Right forelimb (tissue), 1 donor: Measurements from ENCODE around the gene GPC3.
"Not testable (repeated sequence)": the region's sequence is repeated elsewhere in the genome, so short reads cannot be mapped to it uniquely, and the experiment has no call there.

Experiments
- DNase-seq: peaks from one replicate; pipeline ENCODE4 v3.0.0-alpha.2; 2018

The GPC3 gene

DNA sequence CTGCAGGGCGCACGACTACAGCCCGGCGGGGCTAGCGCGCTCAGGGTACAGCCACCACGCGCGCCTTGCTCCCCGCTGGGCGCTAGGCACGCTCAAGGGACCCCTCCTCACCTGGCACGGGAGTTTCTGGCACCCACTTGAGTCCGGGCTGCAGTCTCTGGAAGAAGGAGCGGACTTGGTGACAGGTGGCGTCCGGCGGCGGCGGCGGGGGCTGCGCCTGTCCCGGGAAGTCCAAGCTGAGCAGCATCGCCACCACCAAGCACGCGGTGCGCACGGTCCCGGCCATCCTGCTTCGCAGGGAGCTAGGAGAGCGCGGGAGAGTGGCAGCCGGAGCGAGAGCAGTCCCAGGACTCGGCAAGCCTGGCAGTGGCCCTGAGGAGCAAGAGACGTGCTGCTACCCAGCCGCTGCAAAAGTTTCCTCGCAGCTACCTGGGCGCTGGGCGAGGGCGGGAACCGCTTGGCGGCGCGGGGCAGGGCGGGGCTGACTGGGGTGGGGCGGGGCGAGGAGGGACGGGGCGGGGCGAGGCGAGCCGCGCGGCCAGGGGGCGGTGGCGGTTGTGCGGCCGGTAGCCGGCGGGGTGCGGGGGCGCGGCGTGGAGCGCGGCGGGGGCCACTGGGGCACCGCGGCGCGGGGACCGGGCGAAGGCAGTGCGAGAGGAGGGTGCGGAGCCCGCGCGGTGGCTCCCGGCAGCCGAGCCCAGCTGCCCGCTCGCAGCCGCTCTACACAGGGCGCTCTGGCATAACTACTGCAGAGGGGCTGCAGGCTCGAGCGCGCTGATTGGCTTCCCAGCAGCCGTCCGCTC lies at the start of gene GPC3:
Gene GPC3 (minus strand): TSS at position 431 of the 803 bp plus-strand sequence.
- peak; percentile 77 for DNase-seq

DNA sequence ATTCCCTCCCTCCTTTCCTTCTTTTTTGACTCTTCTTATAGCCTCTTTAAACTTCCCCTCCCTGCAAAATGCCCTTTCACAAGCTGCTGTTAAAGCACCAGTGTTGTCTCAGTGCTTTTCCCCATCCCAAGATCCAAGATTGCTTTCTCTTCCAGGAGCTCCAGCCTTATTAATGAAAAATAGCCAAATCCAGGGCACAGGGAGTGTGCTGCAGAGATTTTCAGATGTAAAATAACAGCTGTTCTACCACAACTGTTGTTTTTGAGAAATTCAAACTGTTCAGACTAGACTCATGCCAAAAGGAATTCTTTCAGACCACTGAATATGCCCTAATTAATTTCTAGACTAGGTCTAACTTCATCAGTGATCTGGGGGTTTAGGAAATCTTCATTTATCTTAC lies 47.0 kb upstream of the GPC3 start:
- no peak for DNase-seq

DNA sequence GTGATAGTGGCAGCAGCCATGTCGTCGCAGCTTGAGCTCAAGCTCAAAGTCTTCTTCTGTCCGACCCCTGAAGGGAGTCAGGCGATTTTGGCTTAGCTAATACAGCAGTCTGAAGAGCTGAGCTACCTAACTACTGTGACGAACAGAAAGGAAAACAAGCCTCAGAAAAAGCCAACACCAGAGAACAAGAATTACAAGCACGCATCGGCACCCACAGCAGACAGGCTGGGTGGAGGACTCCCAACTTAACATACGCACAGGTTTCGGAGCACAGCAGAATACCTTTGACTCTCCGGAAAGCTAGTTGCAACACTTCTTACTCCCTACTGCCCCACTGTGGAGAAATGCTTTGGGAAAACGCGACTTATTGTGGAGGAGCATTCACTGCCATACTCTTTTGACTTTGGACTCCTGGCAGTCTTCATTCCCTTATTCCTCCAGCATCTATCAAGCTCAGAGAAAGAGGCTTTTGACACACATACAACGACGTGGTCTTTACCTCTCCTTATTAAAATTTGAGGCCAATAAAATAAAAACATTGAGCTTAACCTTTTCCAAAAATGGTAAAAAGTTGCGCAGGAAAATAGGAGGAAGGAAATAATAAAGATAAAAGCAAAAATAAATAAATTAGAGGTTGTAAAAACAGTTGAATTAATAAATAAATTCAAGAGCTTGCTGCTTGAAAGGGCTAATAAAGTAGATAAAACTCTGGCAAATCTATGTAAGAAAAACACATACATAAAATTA lies 41.3 kb upstream of the GPC3 start:
- peak; percentile 62 for DNase-seq

DNA sequence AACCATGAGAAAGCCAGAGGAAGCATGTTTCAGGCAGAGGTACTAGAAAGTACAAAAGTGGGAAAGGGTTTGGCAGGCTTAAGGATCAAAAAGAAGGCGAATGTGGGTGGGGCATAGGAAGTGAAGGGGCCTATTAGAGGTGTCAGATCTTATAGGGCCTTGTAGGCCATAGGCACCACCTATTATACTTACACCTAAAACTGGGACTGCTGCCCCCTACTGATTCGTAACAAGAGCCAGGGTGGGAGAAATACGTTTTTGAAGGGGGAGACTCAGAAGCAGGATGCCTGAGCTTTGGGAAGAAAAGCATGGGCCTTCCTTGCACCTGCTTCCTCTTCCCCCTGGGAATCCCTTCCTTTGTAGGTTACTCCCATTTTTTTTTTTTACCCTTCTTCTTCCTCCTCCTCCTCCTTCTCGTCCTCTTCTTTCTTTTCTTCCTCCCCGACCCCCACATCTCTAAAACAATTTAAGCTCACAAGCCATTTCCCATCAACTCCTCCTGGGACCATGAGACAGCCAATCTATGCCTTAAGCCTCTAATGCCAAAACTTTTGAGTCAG lies 40.7 kb upstream of the GPC3 start:
- no peak for DNase-seq

DNA sequence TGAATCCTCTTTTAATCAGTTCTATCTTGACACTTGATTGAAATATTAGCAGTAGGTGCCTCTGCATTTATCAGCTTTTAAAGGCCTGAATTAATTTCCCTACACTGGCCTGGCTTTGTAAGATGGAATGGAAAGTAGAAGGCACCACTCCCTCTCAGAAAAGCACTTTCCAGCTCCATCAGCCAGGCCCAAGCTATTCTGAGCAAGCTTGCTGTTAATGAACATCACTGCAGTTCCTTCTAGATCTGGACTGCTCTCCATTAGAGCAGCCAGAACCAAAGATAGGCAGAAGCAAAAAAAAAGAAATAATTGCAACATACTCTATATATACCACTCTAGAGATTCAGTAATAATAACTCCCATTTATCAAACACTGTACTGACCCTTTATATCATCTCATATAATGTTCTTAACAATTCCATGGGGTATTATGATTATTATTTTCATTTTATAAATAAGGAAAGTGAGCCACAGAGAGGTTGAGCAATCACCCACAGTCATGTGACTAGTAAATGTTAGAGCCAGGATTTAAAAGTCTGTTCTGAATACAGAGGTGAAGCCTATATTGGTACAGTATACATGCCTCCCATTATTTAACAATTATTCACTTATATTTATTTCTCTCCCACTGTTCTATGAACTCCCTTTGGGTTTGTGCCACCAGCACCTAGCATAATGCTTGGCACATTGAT lies 39.4 kb upstream of the GPC3 start:
- DNase-seq: no peak

DNA sequence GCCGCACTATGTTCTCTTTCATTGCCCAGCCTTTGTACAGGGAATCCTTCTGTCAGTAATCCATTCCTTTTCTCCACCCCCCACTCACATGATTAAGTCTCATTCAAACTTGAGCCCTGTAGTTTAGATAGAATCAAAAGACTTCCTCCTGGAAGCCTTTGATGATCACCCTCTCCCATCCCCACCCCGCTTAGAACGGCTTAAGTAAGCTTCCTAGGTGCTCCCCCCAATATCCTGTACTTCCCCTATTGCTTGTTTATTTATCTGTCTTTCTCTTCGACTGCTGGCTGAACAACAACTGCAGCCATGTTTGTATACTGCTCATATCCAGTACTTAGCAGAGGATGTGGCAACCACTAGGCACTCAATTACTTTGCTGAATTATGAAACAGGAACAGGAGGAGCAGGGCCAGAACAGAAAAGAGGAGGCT lies 38.5 kb upstream of the GPC3 start:
- DNase-seq: no peak

DNA sequence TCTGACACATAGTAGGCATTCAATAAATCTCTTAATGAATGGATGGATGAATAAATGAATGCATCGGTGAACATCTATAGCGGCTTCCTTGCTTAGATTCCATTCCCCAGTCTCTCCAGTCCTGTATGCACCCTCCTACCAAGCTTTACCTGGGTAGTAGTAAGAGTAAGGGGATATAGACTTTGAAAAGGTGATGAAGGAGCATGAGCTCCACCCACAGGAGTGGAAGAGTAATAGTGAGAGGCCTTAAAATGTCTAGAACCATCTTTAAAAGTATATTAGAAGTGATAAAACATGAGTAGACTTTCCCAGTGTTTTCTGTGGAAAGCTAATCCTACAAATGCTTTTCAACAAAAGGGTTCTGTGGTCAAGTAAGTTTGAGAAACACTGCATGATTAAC lies 35.5 kb upstream of the GPC3 start:
- no peak for DNase-seq

DNA sequence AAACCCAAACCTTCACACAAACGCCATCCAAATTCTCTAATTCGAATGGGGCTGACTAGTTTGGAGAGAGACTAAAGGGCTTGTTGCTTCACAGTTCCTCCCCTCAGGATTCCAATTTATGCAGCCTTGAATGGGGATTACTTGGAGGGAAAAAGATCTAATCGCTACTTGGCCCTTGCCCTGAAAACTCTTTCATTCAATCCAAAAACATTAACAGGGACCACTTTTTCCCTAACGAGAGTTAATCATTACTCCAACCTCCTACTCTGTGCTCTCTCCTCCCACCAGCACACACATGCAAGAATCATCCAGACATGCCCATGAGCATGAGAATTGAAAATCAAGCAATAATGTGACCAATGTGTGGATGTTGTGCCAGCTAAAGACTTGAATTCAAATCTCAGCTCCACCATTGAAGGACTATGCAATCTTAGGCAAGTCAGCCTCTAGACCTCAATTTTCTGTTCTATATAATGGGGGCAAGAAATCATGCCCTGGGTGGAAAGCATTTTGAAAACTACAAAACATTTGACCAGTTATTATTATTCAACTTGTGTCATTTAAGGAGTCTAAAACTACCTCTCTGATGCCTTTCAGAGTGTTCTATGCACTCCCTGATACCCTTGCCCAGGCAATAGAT lies 34.3 kb upstream of the GPC3 start:
- no peak for DNase-seq

DNA sequence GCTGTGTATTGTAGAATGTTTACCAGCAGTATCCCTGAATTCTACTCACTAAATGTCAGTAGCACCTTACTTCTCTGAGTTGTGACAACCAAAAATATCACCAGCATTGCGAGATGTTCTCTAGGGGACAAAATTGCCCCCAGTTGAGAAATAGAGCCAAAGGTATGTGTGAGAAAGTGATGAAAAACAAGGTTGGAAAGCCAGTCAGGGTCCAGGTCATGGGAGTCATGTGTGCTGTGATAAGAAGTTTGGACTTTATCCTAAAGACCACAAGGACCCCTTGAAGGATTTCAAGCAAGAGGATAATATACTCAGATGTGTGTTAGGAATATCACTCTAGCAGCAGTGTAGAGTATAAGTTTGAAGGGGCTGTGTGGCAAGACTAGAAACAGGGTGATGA lies 30.9 kb upstream of the GPC3 start:
- DNase-seq: not testable (repeated sequence)

DNA sequence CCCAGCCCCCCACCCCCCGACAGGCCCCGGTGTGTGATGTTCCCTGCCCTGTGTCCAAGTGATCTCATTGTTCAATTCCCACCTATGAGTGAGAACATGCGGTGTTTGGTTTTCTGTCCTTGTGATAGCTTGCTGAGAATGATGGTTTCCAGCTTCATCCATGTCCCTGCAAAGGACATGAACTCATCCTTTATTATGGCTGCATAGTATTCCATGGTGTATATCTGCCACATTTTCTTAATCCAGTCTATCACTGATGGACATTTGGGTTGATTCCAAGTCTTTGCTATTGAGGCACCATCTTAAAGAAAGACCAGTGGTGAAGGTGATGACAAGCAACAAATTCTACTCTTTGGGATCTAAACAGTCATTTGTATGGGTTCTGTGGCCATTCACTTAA lies 30.1 kb upstream of the GPC3 start:
- not testable (repeated sequence) for DNase-seq

DNA sequence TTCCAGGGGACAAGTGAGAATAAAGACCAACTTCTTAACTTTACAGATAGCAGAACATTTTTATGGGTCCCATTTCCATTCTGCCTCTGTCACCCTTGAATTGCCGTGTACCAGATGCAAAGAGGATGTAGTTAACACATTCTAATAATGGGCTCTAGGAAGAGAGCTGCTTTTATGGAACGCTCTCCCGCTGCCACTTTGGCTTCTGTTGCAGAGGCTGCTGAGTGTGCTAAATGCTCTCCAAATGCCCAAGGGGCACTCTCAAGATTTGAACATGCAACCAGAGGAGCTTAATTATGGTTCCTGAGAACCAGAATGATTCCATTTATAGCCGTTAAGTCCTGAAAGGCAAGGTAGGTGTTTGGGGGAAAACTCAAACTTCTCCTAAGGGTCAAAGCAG lies 28.1 kb upstream of the GPC3 start:
- DNase-seq: no peak

DNA sequence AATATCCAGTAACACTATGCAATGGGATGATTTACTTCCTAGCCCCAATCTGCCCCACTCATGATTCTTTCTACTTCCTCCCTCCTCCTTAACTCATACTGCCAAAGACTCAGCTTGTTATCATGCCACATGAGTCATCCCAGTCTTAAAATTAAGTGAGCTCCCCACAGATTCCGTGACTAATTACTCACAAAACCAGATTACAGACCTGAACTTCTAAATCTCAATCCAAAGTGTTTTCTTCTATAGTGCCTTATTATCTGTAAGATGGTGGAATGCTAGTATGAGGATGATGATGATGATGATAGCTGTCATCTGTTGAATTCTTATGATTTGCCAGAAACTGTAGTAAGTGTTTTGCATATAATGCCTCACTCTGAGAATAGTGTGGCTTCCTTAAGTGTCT lies 27.7 kb upstream of the GPC3 start:
- no peak for DNase-seq

DNA sequence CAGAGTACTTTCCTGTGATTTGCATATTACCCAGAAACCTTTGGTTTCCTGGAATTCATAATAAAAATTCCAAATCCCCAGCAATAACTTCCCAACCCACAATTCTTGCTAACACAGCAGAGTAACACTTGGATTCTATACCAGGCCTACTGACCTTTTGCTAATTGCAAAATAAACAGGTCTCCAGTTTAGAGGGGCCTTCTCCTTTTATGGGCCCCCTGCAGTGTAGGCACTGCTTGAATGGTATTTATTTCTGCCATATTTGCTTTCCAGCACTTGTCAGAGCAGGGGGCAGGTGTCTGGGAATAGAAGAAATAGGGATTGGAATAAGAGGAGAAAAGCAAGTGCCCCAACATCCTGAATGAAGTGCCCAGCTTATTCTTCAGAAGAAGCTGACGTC lies 25.3 kb upstream of the GPC3 start:
- no peak for DNase-seq

DNA sequence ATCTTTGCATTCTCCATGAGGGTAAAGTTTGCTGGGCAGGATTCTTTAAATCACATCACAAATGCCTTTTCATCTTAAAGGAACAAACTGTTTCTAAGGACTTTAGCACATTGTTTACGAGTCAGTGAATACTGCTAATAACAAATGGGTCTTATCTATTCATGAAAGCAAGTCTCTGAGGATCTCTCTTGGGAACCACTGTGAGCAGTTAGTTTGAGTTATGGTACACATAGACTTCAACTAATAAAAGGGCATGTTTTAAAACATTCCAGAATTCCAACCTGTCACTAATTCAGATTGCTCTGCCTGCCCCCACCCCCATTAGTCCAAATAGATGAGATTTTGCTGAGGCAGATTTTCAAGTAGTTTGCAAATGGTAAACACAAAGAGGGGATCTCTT lies 22.3 kb upstream of the GPC3 start:
- DNase-seq: no peak

DNA sequence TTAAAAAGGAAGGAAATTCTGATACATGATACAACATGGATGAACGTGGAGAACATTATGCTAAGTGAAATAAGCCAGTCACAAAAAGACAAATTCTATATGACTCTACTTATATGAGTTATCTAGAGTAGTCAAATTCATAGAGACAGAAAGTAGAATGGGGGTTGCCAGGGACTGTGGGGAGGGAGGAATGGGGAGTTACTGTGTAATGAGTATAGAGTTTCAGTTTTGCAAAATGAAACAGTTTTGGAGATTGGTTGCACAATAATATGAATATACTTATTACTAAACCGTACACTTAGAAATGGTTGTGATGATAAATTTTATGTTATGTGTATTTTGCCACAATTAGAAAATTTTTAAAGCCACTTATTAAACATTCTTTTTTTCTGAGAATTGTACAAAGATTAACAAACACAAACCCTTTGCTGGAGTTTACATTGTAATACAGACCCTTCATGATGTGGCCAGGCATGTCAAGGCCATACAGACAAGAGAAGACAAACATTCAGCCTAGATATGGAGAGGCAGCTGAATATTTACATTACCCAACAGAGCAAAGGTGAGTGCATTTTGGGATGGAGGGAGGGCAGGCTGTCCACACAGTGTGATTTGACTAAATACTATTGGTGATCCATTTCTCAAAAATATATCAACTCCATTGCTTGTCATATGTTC lies 21.2 kb upstream of the GPC3 start:
- DNase-seq: no peak

DNA sequence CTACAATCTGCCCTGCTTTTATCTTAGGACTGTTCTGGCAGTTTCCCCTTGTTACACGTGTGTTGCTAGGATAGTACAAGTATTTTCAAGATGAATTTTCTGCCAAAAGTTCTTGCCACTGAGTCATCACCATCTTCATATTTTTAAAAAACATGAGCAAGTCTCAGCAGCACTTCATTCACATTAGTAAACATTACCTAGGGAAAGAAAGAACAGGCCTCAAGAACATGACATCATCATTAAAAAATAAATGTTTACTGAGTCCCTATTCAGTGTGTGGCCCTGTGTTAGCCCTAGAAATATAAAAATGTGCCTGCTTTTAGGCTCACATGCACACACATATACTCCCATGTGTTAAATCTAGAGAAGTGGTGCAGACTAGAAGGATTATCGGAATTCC lies 18.7 kb upstream of the GPC3 start:
- no peak for DNase-seq

DNA sequence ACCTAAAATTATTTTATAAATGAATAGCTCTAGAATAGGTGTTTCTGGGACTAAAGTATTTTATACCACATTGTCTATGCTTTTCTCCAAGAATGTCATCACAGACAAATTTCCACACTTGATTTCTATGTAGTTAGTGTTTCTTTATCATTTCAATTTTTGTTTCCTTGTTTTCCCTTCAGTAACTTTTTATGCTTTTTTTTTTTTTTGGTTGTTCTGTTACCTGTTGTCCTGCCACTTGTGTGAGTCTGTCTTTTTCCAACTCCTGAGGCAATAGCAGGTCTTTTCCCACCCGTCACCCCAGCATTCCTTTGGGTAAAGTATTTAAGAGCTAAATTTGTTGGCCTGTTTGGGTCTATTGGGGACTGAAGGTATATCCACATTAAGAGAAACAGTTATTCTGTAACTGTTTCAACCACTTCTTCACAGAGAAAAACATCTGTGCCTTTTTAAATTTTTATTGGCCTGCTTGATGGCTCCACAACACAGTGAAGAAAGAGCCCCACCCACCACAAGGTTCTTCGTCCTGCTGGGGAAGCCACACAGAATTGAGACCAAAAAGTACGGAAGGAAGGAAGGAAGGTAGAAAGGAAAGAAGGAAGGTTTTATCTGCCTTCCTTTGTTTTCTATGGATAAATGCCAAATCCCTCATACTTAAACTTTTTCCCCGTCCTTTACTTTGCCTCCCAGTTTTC lies 17.7 kb upstream of the GPC3 start:
- no peak for DNase-seq

DNA sequence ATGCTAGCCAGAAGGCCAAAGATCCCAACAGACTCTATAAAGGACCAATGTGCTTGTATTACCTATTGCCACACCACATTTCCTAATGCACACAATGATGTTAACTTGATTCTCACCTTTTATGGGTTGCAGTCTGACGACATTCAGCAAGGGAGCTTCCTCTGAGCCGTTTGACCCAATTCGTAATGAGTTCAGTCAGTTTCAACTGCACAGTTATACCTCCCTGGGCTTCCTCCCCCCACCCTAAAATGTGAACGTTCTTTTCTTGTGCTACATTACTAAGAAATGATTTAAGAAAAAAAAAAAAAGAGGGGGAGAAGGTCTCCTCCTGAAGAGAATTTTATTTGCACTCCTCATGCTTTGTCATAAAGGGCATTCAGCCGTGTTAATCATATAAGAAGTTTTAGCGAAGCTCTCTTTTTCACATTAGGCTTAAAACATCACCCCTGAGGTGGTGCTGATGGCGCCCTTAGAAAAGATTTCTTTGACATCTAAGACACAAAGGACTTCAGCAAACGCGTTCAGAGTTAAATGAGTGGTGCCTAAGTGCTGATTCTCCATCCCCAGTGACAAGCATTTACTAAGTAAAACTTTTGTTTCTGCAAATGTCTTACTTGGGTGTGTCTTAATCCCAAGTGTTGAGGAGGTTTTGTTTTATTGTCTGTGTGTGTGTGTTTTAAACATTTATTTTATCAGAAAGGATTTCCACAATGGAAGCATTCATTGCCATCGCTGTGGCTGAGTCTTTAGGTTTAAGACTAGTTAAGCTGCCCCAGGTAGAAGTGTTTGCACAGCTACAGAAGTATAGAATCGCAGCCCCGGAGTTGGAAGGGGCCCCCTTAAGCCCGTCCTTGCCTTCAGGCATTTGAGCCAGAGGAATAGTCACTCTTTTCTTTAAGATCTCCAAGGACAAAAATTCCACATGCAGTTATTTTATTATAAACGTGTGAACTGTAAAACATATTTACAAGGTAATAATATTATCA lies 15.2 kb upstream of the GPC3 start:
- no peak for DNase-seq

DNA sequence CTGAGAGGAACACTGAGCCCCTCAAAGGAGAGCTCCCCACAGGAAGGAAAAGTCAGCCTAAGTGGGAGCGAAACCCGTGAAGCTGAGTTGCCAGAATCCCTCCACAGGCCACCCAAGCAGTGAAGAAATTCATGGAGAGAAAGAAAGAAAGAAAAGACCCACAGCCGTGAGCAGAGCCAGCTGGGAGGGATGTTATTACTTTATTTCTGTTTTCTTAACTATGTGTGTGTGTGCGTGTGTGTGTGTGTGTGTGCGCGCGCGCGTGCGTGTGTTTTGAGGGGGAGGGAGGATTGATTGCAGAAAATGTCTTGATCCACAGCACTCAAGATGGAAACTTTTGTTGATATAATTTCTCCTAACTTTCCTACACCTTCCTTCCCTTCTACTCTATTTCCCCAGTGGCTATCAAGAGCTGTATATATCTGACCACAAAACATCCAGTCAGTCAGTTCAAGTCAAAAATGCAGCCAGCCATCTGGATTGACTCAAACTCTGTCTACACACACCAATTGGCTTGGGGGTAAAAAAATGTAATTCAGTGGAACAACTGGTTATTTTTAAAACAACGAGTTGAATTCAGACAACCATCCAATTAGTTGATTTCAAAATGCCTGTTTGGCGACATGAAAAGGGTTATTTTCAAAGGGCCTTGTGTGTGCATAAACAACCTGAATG lies 13.8 kb upstream of the GPC3 start:
- peak; percentile 66 for DNase-seq

DNA sequence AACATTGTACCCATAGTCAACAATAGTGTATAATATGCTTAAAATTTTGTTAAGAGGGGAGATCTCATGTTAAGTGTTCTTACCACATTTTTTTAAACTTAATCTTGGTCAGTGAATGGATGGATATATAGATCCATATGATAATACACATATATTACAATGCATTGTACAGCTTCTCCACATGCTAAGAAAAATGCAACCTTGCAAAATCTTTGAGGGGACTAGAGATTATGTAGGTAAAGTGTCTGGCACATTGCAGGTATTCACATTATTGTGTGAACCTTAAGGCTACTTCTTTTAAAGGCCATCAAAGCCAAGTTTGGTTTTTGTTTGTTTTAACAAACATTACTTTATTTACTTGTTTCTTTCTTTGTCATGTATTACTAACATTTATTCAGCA lies 10.4 kb upstream of the GPC3 start:
- DNase-seq: no peak
